ENCODE results near the gene GIT1. TPM values are rescaled to one million over a fixed set of nuclear protein-coding genes. Genes with fewer than 3 reads are reported as not detected.

The GIT1 gene
- total and polyA plus RNA-seq, 2 of the 13 experiments (the other 11 are each of a cell fraction or from before 2014, with no cell fraction given) = 14.2 to 30.8 TPM

DNA sequence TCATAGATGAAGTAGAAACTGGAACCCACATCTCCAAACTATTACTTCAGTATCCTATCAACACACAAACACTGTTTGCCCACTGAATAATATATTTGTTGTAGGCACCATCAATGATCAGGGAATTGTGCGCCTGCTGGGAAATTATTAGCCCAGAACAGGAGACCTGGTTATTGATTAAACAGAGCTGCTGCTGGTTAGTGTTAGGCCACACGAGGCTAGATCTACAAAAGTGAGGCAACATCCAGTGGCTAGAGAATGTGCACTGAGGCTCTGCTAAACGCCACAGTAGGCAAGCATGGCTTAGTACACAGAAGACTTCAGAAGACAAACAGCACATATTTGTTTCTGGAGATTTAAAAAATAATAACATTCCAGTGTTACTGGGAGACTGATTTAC is 33.6 kb downstream of the GIT1 start:
- ChIA-PET POLR2A (interaction anchor here (2.1 kb wide), 1 partner anchor 11 kb away, joined by 24 read pairs; the partner anchor contains the start of gene ABHD15), CTCF (ENCODE audit: low intra/inter-chr PET ratio, low total read pairs) (no interaction called here)
- WGBS (ENCODE audit: low lambda C conversion rate) = 0% methylated on average over 3 of the region's 3 CpGs
- no peaks in the 10 kb centered on the region for H4K20me1 ChIP-seq (ENCODE audit: insufficient read depth, low read length)
- peak; percentile 92 for DNase-seq (ENCODE audit: low spot score)
- peak overlapping the region in 1 of 3 experiments; percentile 2; a peak in 1 of 6 replicates for H3K4me3 ChIP-seq (replicated peaks in 1 of 3; ENCODE audit: insufficient read depth in 1 of 3, low read depth in 2 of 3, low read length in 3 of 3)
- H3K9me3 ChIP-seq (ENCODE audit: low read length) = no peaks in the 10 kb centered on the region
- H3K4me1 ChIP-seq (ENCODE audit: insufficient read depth, low read length) = peaks cover 39% of the 10 kb centered on the region
- H2AFZ ChIP-seq (ENCODE audit: low read length) = no peak overlapping the region
- FAIRE-seq = peak; percentile 99
- no peak overlapping the region for H3K9ac ChIP-seq (ENCODE audit: insufficient read depth, low read depth, low read length)
- intact Hi-C loops (cut with micrococcal nuclease; ENCODE audit: unreplicated experiment) = no loop called here
- no peak overlapping the region for H3K27ac ChIP-seq (ENCODE audit: extremely low read length, insufficient read depth, low read length)
- in situ Hi-C loops (cut with HindIII; ENCODE audit: extremely low pct_ligation_motif_present, low pct_unique_long_range_greater_than_20kb) = no loop called here
- H3K79me2 ChIP-seq (ENCODE audit: insufficient read depth, low read length) = no peaks in the 10 kb centered on the region
- H3K4me2 ChIP-seq (ENCODE audit: low read depth, low read length) = peak overlapping the region; percentile 41
- no TSS peak for BruUV-seq (replicated peaks)
- no peaks in the 10 kb centered on the region; a peak in 1 of 5 replicates for H3K36me3 ChIP-seq (replicated peaks in 1 of 2; ENCODE audit: control insufficient read depth in 1 of 2, insufficient read depth in 2 of 2, low read length in 2 of 2)
- ATAC-seq = peak; percentile 98
- peaks cover 0 to 10% of the 10 kb centered on the region in 2 experiments; a peak in 2 of 5 replicates for H3K27me3 ChIP-seq (ENCODE audit: control insufficient read depth in 1 of 2, insufficient read depth in 2 of 2, low read length in 2 of 2)
- TF ChIP-seq GZF1 (CRISPR knock-in tag; IDR thresholded peaks at IDR 0.05) = no peak
- 0 out of 2 replicates have a peak, but pooled peaks have one; percentile 47 for TF ChIP-seq PHF21A (CRISPR knock-in tag; IDR thresholded peaks at IDR 0.05)
- TF ChIP-seq FOXA3 (CRISPR knock-in tag; IDR thresholded peaks at IDR 0.05) = peak; percentile 74
- no peak for TF ChIP-seq TSC22D2 (CRISPR knock-in tag; IDR thresholded peaks at IDR 0.05; ENCODE audit: borderline replicate concordance)
- TF ChIP-seq ZNF317 (CRISPR knock-in tag; IDR thresholded peaks at IDR 0.05) = no peak
- no peak for TF ChIP-seq SP2 (CRISPR knock-in tag; IDR thresholded peaks at IDR 0.05)
- no peak for TF ChIP-seq ZNF468 (CRISPR knock-in tag; IDR thresholded peaks at IDR 0.05)
- peak; percentile 62; the same call in 1 of the 2 replicates for TF ChIP-seq ZNF792 (CRISPR knock-in tag; IDR thresholded peaks at IDR 0.05)
- TF ChIP-seq ZNF256 (CRISPR knock-in tag; conservative IDR thresholded peaks at IDR 0.05) = no peak
- no peak for TF ChIP-seq ZNF703 (CRISPR knock-in tag; IDR thresholded peaks at IDR 0.05; ENCODE audit: borderline replicate concordance)
- TF ChIP-seq ATF7 (IDR thresholded peaks at IDR 0.05) = no peak
- no peak for TF ChIP-seq ATF7 (CRISPR knock-in tag; IDR thresholded peaks at IDR 0.05)
- TF ChIP-seq RELA (CRISPR knock-in tag; IDR thresholded peaks at IDR 0.05) = no peak
- no peak for TF ChIP-seq ZFP36L2 (CRISPR knock-in tag; IDR thresholded peaks at IDR 0.05)
- TF ChIP-seq, protein P1, sequence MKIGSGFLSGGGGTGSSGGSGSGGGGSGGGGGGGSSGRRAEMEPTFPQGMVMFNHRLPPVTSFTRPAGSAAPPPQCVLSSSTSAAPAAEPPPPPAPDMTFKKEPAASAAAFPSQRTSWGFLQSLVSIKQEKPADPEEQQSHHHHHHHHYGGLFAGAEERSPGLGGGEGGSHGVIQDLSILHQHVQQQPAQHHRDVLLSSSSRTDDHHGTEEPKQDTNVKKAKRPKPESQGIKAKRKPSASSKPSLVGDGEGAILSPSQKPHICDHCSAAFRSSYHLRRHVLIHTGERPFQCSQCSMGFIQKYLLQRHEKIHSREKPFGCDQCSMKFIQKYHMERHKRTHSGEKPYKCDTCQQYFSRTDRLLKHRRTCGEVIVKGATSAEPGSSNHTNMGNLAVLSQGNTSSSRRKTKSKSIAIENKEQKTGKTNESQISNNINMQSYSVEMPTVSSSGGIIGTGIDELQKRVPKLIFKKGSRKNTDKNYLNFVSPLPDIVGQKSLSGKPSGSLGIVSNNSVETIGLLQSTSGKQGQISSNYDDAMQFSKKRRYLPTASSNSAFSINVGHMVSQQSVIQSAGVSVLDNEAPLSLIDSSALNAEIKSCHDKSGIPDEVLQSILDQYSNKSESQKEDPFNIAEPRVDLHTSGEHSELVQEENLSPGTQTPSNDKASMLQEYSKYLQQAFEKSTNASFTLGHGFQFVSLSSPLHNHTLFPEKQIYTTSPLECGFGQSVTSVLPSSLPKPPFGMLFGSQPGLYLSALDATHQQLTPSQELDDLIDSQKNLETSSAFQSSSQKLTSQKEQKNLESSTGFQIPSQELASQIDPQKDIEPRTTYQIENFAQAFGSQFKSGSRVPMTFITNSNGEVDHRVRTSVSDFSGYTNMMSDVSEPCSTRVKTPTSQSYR (CRISPR knock-in tag; IDR thresholded peaks at IDR 0.05; ENCODE audit: borderline replicate concordance) = no peak
- no peak for TF ChIP-seq ZNF781 (CRISPR knock-in tag; IDR thresholded peaks at IDR 0.05; ENCODE audit: borderline replicate concordance, not compliant biosample characterization)
- 0 out of 2 replicates have a peak, but pooled peaks have one; percentile 39 for TF ChIP-seq ZNF205 (CRISPR knock-in tag; IDR thresholded peaks at IDR 0.05)
- peak; percentile 38; the same call in 1 of the 2 replicates for TF ChIP-seq FOSL2 (CRISPR knock-in tag; IDR thresholded peaks at IDR 0.05)
- TF ChIP-seq FOXP1 (IDR thresholded peaks at IDR 0.05) = no peak
- peak; percentile 78 for TF ChIP-seq FOXP1 (CRISPR knock-in tag; IDR thresholded peaks at IDR 0.05)
- TF ChIP-seq, protein P2, sequence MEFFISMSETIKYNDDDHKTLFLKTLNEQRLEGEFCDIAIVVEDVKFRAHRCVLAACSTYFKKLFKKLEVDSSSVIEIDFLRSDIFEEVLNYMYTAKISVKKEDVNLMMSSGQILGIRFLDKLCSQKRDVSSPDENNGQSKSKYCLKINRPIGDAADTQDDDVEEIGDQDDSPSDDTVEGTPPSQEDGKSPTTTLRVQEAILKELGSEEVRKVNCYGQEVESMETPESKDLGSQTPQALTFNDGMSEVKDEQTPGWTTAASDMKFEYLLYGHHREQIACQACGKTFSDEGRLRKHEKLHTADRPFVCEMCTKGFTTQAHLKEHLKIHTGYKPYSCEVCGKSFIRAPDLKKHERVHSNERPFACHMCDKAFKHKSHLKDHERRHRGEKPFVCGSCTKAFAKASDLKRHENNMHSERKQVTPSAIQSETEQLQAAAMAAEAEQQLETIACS (CRISPR knock-in tag; IDR thresholded peaks at IDR 0.05) = no peak
- no peak for TF ChIP-seq ZNF672 (CRISPR knock-in tag; IDR thresholded peaks at IDR 0.05)
- TF ChIP-seq ZNF431 (CRISPR knock-in tag; IDR thresholded peaks at IDR 0.05; ENCODE audit: borderline replicate concordance, low read depth) = no peak
- no peak for TF ChIP-seq HOXA5 (CRISPR knock-in tag; IDR thresholded peaks at IDR 0.05)
- TF ChIP-seq ZNF264 (CRISPR knock-in tag; IDR thresholded peaks at IDR 0.05) = no peak
